Brain microvascular endothelial cell (primary cell): ENCODE results near the gene LLGL1.

Source experiments
- DNase-seq: peaks from one replicate; pipeline ENCODE4 v3.0.0-alpha.2; 2020
- H3K27ac ChIP-seq: fragments of 250-450 bp; sonication (Bioruptor Pico); 2 replicates; pipeline ENCODE4 v1.5.1; 2020; ENCODE audit warnings: mild to moderate bottlenecking, moderate library complexity
- H3K27me3 ChIP-seq: fragments of 250-450 bp; sonication (Bioruptor Pico); replicated peaks from 2 replicates; pipeline ENCODE4 v1.5.1; 2020; ENCODE audit warnings: mild to moderate bottlenecking
- H3K36me3 ChIP-seq: fragments of 250-450 bp; sonication (Bioruptor Pico); replicated peaks from 2 replicates; pipeline ENCODE4 v1.5.1; 2020; ENCODE audit warnings: mild to moderate bottlenecking
- H3K4me3 ChIP-seq: 2 replicates; pipeline ENCODE4 v1.5.1; 2011; ENCODE audit warnings: low read depth, mild to moderate bottlenecking, control low read depth, low read length, moderate library complexity
- in situ Hi-C: cut with HindIII; loops from 2 replicates; pipeline ENCODE4 v1.10.0; 2017; ENCODE audit warnings: low sequenced_read_pairs, low pct_ligation_motif_present
- TF ChIP-seq, protein P1 (sequence below): IDR thresholded peaks from 2 replicates; pipeline ENCODE4 v1.5.1; 2011; ENCODE audit warnings: low read depth, mild to moderate bottlenecking, moderate library complexity, low read length, control low read depth, inconsistent platforms; ENCODE audit errors: missing control alignments

The LLGL1 gene

DNA sequence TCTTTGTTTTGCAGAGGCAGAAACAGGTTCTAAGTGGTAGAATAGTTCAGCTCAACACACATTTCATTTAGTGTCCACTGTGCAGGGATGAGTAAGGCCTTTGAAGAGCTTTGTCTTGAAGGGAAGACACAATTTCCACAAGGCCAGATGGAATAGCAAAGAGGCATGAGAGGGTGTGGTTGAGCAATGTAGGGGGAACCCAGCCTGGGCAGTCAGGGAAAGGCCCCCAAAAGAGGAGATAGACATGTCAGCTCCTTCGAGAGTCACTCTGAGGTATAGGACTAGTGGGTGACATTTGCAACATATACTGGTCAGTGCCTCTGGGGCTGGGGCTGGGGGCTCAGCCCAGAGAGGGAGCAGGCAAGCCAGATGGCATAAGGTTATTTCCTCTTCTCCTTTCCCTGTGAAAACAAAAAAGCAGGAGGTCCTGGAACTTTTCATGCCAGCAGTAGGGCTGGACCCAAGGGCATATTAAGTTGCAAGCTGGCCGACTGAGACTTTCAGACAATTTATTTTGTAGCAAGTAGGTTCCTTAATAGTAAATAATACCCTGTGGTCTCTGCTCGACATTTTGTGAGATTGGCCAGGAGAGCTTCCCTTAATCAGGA lies 34.7 kb upstream of the LLGL1 start:
- Histone ChIP-seq H3K4me3 (no peak overlapping the region), H3K27ac (no peak overlapping the region), H3K27me3 (no peaks in the 10 kb centered on the region), H3K36me3 (peaks cover 11% of the 10 kb centered on the region)
- no peak for DNase-seq
- in situ Hi-C loops, result no loop called here
- TF ChIP-seq, protein P1, sequence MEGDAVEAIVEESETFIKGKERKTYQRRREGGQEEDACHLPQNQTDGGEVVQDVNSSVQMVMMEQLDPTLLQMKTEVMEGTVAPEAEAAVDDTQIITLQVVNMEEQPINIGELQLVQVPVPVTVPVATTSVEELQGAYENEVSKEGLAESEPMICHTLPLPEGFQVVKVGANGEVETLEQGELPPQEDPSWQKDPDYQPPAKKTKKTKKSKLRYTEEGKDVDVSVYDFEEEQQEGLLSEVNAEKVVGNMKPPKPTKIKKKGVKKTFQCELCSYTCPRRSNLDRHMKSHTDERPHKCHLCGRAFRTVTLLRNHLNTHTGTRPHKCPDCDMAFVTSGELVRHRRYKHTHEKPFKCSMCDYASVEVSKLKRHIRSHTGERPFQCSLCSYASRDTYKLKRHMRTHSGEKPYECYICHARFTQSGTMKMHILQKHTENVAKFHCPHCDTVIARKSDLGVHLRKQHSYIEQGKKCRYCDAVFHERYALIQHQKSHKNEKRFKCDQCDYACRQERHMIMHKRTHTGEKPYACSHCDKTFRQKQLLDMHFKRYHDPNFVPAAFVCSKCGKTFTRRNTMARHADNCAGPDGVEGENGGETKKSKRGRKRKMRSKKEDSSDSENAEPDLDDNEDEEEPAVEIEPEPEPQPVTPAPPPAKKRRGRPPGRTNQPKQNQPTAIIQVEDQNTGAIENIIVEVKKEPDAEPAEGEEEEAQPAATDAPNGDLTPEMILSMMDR, result no peak

DNA sequence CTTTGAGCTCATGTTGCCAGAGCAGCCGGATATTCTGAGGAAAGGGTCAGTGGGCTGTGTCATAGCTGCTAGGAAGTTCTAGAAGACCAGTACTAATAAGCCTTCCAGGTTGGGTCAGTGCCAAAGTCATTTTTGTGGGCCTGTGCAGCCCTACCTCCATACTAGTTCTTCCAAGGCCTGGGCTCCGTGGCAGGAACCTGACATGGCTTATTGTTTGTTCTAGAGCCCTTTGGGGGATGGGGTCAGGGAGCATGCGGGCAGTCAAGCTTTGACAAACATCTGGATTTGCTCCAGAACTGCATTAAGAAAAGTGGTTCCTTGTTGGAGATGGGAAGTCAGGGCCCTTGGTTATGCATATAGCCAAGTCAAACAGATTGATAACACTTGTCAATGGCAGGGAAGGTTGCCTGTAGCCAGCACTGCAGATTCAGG lies 34.2 kb upstream of the LLGL1 start:
- DNase-seq, result no peak
- TF ChIP-seq, protein P1, result no peak
- Histone ChIP-seq H3K36me3 (peaks cover 14% of the 10 kb centered on the region), H3K27ac (no peak overlapping the region), H3K4me3 (no peak overlapping the region), H3K27me3 (no peaks in the 10 kb centered on the region)
- in situ Hi-C loops, result no loop called here

DNA sequence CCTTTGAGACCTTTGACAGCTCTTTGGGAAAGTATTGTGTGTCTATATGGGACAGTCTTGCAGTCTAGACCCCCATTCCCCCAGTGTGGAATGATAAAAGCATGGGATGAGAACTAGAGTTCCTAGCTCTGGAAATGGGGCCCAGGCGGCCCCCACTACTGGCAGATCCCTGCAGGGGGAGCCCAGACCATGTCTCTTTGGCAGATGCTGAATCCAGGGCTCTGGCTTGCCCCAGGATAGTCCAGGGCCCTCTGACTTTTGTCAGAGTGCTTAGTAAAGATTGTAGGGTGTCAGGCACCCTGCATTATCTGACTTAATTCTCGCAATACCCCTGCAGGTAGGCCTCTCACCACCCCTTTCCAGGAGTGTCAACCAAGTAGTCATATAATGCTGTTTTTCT lies 33.5 kb upstream of the LLGL1 start:
- no peak overlapping the region for H3K4me3 ChIP-seq
- H3K27ac ChIP-seq, result no peak overlapping the region
- no peaks in the 10 kb centered on the region for H3K27me3 ChIP-seq
- in situ Hi-C loops, result no loop called here
- TF ChIP-seq, protein P1, result peak; percentile 65
- DNase-seq, result no peak
- H3K36me3 ChIP-seq, result peaks cover 19% of the 10 kb centered on the region

DNA sequence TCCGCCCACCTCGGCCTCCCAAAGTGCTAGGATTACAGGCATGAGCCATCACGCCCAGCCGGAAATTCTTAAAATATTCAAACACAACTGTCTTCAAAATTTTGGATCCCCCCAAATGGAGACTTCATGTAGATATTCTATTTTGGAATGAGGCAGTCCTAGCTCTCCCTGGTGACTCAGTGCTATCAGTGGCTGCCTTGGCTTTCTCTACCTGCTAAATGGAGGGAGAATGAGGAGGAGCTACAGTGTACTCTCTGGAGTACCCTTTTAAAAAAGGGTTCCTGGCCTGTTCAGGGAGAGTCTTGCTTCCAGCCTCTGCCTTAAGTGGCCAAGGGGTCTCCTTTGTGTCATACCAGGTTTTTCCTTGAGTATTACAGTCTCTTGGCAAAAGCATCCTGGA lies 31.0 kb upstream of the LLGL1 start:
- Histone ChIP-seq H3K27me3 (no peaks in the 10 kb centered on the region), H3K36me3 (peaks cover 32% of the 10 kb centered on the region), H3K4me3 (no peak overlapping the region), H3K27ac (no peak overlapping the region)
- in situ Hi-C loops, result no loop called here
- TF ChIP-seq, protein P1, result no peak
- DNase-seq, result no peak

DNA sequence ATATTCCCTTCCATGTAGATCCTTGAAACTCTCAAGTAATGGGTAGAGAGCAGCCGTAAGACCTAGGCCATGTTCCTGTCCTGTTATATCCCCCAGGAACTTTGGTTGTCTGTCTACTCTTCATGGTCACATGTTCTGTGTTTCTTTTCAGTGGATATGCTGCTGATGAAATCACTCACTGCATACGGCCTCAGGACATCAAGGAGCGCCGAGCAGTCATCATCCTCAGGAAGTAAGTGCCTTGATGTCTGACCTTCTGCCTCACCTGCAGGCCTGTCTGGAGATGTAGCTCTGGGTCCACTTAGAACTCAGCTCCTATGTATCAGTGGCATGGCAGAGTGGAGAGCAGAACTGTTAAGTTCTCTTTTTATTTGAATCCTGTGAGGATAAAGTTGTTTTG lies 30.6 kb upstream of the LLGL1 start:
- DNase-seq, result no peak
- Histone ChIP-seq H3K4me3 (no peak overlapping the region), H3K27ac (no peak overlapping the region), H3K36me3 (peaks cover 33% of the 10 kb centered on the region), H3K27me3 (no peaks in the 10 kb centered on the region)
- TF ChIP-seq, protein P1, result no peak
- in situ Hi-C loops, result no loop called here

DNA sequence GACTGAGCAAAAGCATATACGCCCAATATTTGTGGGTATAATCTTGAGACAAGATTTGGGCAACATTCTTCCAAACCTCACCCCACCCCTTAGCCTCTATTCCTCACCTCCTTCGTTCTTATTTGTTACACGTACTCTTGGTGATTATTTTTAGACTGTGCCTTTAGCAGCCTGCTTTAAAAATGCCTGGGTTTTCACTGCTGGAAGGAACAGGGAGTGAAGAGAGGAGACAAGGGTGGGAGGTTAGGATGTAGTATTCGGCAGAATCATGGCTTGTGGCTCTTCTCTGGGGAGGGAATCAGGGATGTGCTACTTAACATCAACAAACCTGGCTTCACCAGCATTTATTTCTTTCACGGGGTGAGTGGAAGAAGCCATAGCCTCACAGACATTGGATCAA lies 30.2 kb upstream of the LLGL1 start:
- TF ChIP-seq, protein P1, result no peak
- no peak for DNase-seq
- Histone ChIP-seq H3K4me3 (no peak overlapping the region), H3K27me3 (no peaks in the 10 kb centered on the region), H3K27ac (no peak overlapping the region), H3K36me3 (peaks cover 33% of the 10 kb centered on the region)
- in situ Hi-C loops, result no loop called here
